Activated CD8-positive, alpha-beta memory T cell treated with anti-CD3 and anti-CD28 coated beads, Interleukin-2, amount 50 U/mL, for 24 hours (primary cell): ENCODE measurements around the gene ASPHD1.
"Not testable (repeated sequence)": the region's sequence is repeated elsewhere in the genome, so short reads cannot be mapped to it uniquely, and the experiment has no call there.

Experiments used
- DNase-seq: peaks from one replicate; pipeline ENCODE4 v3.0.0-alpha.2; 2020; ENCODE audit errors: extremely low read depth

Gene ASPHD1

GRCh38 chr16:29877266-29877961 lies 22.9 kb upstream of the ASPHD1 start:
- DNase-seq = no peak

DNA sequence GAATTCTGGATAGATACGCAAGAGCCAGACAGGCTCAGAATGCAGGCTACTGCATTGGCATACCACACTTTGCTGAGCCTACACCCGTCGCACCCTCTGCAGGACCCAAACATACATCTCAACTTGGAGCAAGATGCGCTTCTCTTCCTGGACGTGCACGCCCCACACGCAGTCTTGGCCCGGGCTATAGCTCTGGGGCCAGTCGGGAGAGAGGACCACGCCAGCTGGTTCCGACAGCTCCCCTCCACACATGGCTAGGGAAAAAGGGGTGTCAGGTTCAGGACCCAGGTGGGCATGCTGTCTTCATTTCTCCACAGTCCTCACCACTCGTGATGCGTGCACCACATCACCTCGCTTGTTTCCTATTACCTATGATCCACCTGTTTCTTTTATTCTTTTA lies 22.1 kb upstream of the ASPHD1 start:
- DNase-seq = no peak

DNA sequence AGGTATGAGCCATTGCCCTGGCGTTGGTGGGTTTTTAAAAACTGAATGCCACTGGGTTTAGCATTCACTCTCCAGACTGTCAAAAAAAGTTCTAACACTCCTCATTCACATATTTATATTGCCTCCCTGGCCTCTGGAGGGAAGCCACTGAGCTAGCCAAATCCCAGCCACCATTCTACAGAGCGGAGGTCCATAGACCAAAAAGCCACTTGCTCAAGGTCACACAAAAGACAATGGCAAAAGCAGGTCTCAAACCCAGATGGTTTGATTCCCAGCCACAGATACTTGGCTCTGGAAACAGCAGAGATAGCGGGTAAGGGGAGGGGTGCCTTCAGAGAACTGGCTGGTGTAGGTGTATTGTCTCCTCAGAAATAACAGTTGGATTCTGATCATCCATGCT lies 19.2 kb upstream of the ASPHD1 start:
- no peak for DNase-seq

- no peak for DNase-seq
Measured at GRCh38 chr16:29883987-29884386, 16.3 kb upstream of the ASPHD1 start.

DNA sequence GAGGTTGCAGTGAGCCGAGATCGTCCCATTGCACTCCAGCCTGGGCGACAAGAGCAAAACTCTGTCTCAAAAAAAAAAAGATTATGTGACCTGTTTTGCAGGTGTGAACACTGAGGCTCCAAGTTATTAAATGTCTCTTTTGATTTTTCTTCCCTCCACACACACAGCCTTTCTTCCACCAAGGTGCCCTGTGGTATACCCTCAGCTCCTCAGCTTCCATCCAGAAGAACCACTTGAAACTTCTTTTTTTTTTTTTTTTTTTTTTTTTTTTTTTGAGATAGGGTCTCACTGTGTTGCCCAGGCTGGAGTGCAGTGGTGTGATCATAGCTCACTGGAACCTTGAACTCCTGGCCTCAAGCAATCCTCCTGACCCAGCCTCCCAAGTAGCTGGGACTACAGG lies 10.9 kb upstream of the ASPHD1 start:
- not testable (repeated sequence) for DNase-seq

DNA sequence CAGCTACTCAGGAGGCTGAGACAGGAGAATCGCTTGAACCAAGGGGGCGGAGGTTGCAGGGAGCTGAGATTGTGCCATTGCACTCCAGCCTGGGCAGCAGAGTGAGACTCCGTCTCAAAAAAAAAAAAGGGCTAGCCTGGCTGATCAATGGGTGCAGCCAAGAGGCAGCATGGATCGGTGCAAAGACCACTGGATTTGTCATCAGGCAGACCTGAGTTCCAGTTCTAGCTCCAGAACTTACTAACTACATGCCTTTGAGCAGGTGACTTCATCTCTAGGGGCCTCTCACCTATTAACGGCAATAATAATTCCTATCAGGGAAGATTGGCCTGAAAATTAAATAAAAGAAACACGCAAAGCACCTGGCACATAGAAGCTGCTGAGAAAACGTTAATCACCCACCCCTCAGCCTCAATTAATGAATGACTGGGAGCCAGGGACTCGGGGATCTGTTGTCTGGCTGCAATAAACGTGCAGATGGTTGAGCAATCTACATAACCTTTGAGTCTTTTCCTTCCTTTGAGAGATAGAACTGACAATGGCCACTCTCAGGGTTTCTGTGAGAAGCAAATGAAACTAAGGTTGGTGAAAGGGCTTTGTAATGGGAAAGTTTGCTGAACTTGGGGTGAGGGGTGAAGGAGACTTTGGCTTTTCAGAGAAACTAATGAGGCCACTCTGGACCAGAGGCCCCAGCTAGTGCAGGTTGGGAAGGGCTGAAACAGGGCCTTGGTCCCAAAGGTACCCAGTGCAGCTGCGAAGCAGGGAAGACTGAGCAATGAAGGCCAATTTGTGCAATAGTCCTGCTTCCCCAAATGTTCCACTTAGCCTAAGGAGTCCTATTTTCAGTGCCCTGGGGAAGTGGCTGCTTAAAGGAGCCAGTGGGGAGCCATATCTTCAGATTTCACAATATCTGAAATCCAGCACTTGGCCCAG lies 8.5 kb upstream of the ASPHD1 start:
- DNase-seq = no peak

DNA sequence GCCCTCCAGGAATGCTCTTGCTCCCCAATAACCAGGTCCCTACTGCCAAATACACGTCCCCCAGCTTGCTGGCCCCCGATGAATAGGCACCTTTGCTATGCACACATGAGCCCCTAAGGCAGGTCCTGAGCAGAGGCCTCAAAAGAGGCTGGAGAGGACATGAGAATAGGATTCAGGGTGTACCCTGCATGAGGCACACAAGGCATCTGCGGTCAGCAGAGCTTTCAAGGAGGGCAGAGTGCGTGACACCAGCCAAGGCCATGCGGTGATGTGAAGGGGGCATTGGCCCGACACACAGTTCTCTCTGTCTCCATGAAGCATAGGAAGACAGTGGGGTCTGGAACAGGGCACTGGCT lies 7.9 kb upstream of the ASPHD1 start:
- no peak for DNase-seq

DNA sequence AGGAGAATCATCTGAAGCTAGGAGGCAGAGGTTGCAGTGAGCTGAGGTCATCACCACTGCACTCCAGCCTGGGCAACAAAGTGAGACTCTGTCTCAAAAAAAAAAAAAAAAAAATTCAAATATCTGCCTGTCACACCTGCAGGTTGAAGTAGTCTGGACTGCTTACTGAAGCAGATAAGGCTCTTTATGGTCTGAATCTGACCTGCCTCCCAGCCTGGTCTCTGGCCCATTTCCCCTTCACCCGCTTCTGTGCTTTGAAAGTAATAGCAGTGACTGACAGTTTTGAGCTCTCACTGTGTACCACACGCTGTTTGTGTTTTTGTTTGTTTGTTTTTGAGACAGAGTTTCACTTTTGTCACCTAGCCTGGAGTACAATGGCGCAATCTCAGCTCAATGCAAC lies 6.7 kb upstream of the ASPHD1 start:
- DNase-seq = no peak

- DNase-seq = no peak
Measured at GRCh38 chr16:29894352-29894751, 5.9 kb upstream of the ASPHD1 start.

GRCh38 chr16:29896841-29897240 lies 3.4 kb upstream of the ASPHD1 start:
- DNase-seq = no peak

GRCh38 chr16:29897333-29897732 lies 3.0 kb upstream of the ASPHD1 start:
- DNase-seq = no peak

DNA sequence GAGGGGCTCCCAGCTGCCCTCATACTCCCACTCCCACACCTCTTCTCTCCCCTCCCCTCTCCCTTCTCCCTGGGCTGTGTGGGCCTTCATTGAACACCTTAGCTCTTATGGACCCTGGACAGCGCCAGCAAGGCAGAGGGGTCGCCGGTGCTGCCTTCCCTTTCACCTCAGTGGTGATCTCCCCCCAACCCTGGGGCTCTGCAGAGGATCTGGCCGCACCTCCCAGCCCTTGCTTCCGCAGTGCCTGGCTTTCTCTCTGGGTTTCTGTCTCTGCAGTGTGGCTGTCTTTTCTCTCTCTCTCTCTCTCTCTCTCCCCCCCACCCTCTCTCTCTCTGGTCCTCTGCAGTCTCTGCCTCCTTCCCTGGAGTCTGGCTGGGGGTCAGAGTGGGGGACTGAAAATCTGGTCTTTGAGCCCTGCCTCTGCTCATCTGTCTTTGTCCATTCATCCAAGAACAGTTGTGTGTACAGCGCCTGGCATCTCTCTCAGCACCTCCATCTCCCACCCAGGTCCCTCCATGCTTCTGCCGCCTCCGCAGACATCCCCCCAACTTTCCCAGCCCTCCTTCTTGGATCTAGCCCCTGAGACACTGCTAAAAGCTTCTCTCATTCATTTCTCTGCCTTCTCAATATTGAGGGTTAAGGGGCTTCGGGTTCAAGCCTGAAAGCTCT lies 2.0 kb upstream of the ASPHD1 start:
- no peak for DNase-seq

GRCh38 chr16:29898804-29899515 lies 1.3 kb upstream of the ASPHD1 start:
- DNase-seq = no peak

DNA sequence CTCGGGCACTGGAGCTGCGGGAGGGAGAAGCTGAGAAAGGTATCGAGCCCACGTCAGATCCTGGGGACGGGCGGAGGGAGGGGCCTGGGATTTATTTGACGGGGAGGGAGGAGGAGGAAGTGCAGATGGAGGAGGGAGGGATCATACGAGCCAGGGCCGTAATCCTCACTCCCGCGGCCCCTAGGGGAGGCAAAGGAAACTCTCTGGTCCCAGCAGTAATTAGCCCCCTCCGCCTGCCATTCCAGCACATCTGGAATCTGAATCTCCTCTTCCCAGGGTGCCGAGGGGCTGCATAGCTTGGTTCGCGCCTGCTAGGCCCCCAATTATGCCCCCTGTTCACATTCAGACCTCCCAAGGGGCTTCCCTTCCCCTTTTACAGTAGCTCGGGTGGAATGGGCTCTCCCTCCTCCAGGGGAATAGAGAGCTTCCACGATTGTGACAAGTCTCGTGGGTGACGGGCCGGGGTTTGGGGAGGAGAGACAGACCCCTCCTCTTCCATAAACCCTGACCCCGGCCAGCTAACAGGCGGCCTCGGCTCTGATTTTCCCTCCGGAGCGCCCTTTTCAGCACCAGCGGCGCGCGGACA lies 679 bp upstream of the ASPHD1 start, which contains the start of gene SEZ6L2:
Gene SEZ6L2, minus strand, starts transcription at position 35 of the 586 bp plus-strand sequence. CDS start 531 bp downstream, outside the sequence.
- DNase-seq = peak; percentile 34

DNA sequence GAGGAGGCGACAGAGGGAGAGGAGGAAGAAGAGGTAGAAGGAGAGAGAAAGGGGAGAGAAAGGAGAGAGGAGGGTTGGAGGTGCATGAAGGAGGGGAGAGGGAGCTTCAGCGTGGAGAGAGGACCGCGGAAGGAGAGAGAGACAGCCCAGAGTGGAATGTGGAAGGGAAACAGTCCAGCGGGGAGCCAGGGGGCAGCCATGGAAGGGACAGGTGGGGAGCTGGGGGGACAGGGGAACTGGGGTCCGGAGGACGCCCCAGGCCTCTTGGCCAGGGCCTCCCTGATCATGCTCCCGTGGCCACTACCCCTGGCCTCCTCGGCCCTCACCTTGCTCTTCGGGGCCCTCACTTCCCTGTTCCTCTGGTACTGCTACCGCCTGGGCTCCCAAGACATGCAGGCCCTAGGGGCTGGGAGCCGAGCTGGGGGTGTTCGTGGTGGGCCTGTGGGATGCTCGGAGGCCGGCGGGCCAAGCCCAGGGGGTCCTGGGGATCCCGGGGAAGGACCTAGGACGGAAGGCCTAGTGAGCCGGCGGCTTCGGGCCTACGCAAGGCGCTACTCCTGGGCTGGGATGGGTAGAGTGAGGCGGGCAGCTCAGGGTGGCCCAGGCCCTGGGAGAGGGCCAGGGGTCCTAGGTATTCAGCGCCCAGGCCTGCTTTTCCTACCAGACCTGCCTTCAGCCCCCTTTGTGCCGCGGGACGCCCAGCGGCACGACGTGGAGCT lies 759 bp downstream of the ASPHD1 start:
- no peak for DNase-seq

DNA sequence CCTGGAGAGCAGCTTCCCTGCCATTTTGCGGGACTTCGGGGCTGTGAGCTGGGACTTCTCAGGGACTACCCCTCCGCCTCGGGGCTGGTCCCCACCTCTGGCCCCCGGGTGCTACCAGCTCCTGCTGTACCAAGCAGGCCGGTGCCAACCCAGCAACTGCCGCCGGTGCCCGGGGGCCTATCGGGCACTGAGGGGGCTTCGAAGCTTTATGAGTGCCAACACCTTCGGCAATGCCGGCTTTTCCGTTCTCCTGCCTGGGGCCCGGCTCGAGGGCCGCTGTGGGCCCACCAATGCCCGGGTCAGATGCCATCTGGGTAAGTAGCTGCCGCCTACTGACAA lies 1.3 kb downstream of the ASPHD1 start:
- no peak for DNase-seq

DNA sequence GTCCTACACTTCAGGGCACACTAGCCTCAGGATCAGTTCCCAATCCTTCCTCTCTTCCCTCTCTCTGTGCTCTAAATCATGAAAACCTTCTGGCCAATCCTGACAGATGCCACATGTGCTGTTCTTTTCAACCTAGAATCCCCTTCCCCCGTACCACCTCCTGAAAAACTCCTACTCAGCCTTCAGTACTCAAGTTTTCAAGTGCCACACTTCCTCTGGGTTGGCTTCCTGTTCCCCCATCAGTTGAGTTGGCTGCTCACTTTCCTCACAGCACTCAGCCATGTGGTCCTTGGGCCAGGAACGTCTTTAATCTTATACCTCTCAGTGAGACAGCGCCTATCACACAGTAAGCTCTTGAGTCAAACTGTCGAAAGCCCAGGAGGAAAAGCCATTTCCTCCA lies 3.3 kb downstream of the ASPHD1 start:
- DNase-seq = no peak

DNA sequence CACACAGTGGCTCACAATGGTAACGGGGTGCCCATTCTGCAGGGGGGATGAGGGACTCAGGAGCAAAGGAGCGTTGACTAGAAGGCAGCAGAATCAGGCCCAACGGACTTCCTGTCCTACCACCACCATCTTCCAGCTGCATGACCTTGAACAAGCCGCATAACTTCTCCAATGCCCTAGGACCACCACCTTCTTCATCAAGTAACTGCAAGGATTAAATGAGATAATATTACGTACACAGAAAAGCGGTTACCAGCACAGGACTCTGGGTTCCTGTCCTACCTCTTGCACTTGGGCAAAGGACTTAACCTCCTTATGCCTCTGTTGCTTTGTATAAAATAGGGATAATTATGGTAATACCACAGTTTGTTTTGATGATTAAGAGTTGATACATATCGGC lies 4.7 kb downstream of the ASPHD1 start:
- DNase-seq = no peak

- no peak for DNase-seq
Measured at GRCh38 chr16:29905668-29906067, 5.4 kb downstream of the ASPHD1 start.

DNA sequence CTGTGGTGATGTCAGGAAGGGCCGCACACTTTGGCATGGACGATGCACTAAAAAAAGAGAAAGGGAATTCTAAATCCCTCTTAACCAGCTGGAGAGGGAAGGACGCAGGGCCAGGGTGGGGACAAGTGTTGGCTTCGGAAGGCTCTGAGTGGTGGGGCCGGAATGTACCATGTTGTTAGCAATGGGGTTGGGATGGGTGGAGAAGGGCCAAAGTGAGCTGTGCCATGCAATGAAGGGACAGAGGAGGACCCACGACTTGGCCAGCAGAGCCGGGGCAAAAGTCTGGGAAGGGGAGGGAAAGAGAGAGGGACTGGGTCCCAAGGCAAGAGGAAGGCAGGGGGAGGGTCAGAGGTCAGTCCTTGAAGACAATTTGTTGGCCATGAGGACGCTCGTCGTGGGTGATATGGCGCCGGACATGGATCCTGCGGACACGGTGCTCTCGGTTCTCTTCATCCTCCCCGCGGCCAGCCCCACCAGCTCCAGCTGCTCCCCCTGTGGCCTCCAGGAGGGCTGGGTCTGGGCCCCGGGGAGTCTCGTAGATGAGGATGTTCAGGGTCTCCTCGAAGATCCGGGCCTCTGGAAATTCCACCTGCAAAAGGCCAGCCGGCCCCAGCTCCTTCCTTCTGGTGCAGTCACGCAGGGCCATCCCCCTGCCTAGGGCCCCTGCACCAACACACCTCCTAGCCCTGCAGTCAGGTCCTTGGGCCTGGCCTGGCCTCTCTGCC lies 6.4 kb downstream of the ASPHD1 start:
- no peak for DNase-seq
